Testis (tissue), 3 donors: ENCODE results near the gene PPIL1. TPM values are rescaled to one million over a fixed set of nuclear protein-coding genes. Genes with fewer than 3 reads are reported as not detected.

Experiments used
- DNase-seq: peaks from one replicate; pipeline ENCODE4 v3.0.0-alpha.2; 2019
- H3K27ac ChIP-seq, 2 donors: fragments of 200-600 bp; sonication (generic); one replicate each; pipeline ENCODE4 v1.5.1; 2019
- H3K27me3 ChIP-seq: fragments of 200-600 bp; sonication (generic); one replicate; pipeline ENCODE4 v1.5.1; 2019
- H3K36me3 ChIP-seq: fragments of 200-600 bp; sonication (generic); one replicate; pipeline ENCODE4 v1.5.1; 2017; ENCODE audit warnings: low read depth; ENCODE audit errors: missing control alignments
- H3K4me1 ChIP-seq: fragments of 200-600 bp; sonication (generic); one replicate; pipeline ENCODE4 v1.5.1; 2019
- H3K4me3 ChIP-seq, 2 donors: fragments of 200-600 bp; sonication (generic); one replicate each; pipeline ENCODE4 v1.5.1; 2017 to 2019
- H3K9me3 ChIP-seq: fragments of 200-600 bp; sonication (generic); one replicate; pipeline ENCODE4 v1.5.1; 2017
- POLR2A ChIP-seq: fragments of 450-650 bp; IDR thresholded peaks from one replicate; pipeline ENCODE4 v1.6.1; 2017; ENCODE audit warnings: antibody characterized with exemption, mild to moderate bottlenecking, moderate library complexity
- WGBS, 2 donors: methylation state at CpG; one replicate each; pipeline ENCODE4 v1.1.5; 2018; 5-methylcytosine and 5-hydroxymethylcytosine counted together
- intact Hi-C: fragments of 100-400 bp; cut with DNase I; formaldehyde crosslinking; loops from one replicate; pipeline ENCODE4 v1.15.1; 2023; ENCODE audit warnings: low total_unique reads
- polyA plus RNA-seq: library from polyadenylated mRNA; stranded (reverse); fragments of 350-450 nt; fragmentation: Illumina TruSeq; extraction: RNeasy Lipid Tissue Mini Kit (QIAGEN cat#74804); gene quantifications from one replicate; pipeline ENCODE4 v1.2.3, GENCODE V29; 2014; ENCODE audit warnings: low read depth, low replicate concordance; ENCODE audit not compliant: insufficient read depth
- total RNA-seq, 2 donors: library from RNA; depleted of rRNA; stranded (reverse); fragments of >200 nt; gene quantifications; one replicate each; pipeline ENCODE4 v1.2.3, GENCODE V29; 2016
- TF ChIP-seq, protein P1 (sequence below), 3 experiments: fragments of 450-650 bp in 2 of 3; fragments of 200-600 bp in 1 of 3; sonication (generic) in 1 of 3; IDR thresholded peaks; one replicate each; pipeline ENCODE4 v1.5.1; 2016 to 2019; ENCODE audit warnings: antibody characterized with exemption in 3 of 3, mild to moderate bottlenecking in 2 of 3, moderate library complexity in 1 of 3

Gene PPIL1
- total and polyA plus RNA-seq, 3 donors from 2014 or later: 35.0 to 41.2 (median 39.4) TPM

DNA sequence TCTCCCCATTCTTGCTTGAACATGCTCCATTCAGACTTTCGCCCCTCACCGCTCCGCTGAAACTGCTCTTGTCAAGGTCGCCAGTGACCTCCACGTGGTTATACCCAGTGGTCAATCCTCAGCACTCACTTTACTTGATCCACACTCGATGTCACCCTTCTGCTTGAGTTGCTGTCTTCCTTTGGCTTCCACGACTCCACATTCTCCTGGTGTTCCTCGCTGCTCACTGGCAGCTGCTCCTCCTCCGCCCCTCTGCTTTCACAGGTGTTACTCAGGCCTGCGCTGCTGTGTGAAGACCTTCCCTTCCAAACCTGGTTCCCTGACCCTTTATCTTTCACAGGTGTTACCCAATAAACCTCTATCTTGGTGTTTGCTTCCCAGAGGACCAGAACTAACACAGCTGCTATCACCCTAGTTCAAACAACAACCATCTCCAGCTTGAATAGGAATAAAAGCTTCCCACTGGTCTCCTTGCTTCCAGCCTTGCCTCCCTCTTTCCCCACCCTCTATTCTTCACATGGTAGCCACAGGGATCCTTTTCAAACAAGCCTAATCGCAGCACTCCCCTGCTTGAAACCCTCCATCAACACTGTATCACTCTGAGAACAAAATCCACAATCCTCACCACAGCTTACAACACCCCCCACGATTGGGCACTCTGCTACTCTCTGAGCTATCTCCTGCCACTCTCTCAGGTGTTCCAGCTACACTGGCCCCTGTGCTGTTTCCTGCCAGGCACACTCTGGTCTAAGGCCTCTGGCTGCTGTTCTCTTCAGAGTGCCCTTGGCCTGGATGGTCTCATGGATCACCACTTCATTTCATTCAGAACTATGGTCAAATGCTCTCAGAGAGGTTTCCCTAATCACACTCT, 10.7 kb downstream of the PPIL1 start:
- WGBS, 2 donors: 84 to 87% methylated on average over 12 of the region's 12 CpGs
- H3K4me1 ChIP-seq: peaks cover 1% of the 10 kb centered on the region
- H3K36me3 ChIP-seq: no peaks in the 10 kb centered on the region
- H3K27me3 ChIP-seq: no peaks in the 10 kb centered on the region
- no peak overlapping the region for H3K27ac ChIP-seq
- H3K9me3 ChIP-seq: no peaks in the 10 kb centered on the region
- TF ChIP-seq, protein P1, sequence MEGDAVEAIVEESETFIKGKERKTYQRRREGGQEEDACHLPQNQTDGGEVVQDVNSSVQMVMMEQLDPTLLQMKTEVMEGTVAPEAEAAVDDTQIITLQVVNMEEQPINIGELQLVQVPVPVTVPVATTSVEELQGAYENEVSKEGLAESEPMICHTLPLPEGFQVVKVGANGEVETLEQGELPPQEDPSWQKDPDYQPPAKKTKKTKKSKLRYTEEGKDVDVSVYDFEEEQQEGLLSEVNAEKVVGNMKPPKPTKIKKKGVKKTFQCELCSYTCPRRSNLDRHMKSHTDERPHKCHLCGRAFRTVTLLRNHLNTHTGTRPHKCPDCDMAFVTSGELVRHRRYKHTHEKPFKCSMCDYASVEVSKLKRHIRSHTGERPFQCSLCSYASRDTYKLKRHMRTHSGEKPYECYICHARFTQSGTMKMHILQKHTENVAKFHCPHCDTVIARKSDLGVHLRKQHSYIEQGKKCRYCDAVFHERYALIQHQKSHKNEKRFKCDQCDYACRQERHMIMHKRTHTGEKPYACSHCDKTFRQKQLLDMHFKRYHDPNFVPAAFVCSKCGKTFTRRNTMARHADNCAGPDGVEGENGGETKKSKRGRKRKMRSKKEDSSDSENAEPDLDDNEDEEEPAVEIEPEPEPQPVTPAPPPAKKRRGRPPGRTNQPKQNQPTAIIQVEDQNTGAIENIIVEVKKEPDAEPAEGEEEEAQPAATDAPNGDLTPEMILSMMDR (IDR thresholded peaks at IDR 0.05): no peak
- H3K4me3 ChIP-seq: no peak overlapping the region
- intact Hi-C loops: no loop called here
- no peak for DNase-seq

DNA sequence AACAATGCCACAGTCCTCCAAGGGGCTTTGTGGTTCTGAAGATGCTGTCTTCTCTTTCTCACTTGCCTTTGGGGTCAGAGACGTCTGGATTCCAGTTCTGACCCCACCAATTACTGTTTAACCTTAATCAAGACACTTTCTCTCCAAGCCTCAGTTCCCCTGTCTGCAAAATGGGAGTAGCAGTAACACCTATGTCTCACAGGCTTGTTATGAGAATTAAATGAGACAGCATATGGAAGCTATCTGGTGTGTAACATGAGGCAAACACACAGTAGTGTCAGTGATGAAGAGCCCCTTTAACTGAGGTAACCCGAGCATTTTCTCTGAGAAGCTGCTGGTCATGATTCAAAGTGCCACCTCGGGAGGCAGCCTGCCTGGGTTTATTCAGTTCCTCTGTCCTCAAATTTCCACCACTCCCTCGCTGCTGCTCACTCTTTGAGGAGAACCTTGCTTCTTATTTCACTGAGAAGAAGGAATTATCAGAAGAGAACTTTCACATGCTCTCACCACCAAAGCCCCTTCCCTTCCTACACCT, 11.7 kb downstream of the PPIL1 start:
- H3K4me3 ChIP-seq: no peak overlapping the region
- intact Hi-C loops: no loop called here
- H3K4me1 ChIP-seq: peaks cover 7% of the 10 kb centered on the region
- no peak for TF ChIP-seq POLR2A
- TF ChIP-seq, protein P1 (IDR thresholded peaks at IDR 0.05): no peak
- H3K27ac ChIP-seq: peak overlapping the region; percentile 23 to 61
- DNase-seq: no peak
- no peaks in the 10 kb centered on the region for H3K9me3 ChIP-seq
- H3K27me3 ChIP-seq: no peaks in the 10 kb centered on the region
- 80 to 83% methylated on average over 4 of the region's 4 CpGs for WGBS, 2 donors
- H3K36me3 ChIP-seq: no peaks in the 10 kb centered on the region

- intact Hi-C loops: no loop called here
- H3K9me3 ChIP-seq: no peaks in the 10 kb centered on the region
- WGBS, 2 donors: 72 to 81% methylated on average over 8 of the region's 8 CpGs
- H3K4me3 ChIP-seq: no peak overlapping the region
- no peaks in the 10 kb centered on the region for H3K36me3 ChIP-seq
- DNase-seq: peak; percentile 76
- peak overlapping the region; percentile 23 to 61 for H3K27ac ChIP-seq
- no peaks in the 10 kb centered on the region for H3K27me3 ChIP-seq
- H3K4me1 ChIP-seq: peaks cover 7% of the 10 kb centered on the region
- TF ChIP-seq POLR2A: no peak
- TF ChIP-seq, protein P1 (IDR thresholded peaks at IDR 0.05): no peak
Measured at GRCh38 chr6:36862164-36862847, 12.3 kb downstream of the PPIL1 start.

- Histone ChIP-seq H3K27ac (no peak overlapping the region), H3K9me3 (no peaks in the 10 kb centered on the region), H3K27me3 (no peaks in the 10 kb centered on the region), H3K4me1 (peaks cover 10% of the 10 kb centered on the region), H3K36me3 (no peaks in the 10 kb centered on the region), H3K4me3 (no peak overlapping the region)
- no peak for DNase-seq
- intact Hi-C loops: no loop called here
- 95 to 98% methylated on average over 7 of the region's 7 CpGs for WGBS, 2 donors
- TF ChIP-seq POLR2A: no peak
- TF ChIP-seq, protein P1 (IDR thresholded peaks at IDR 0.05): no peak
Measured at GRCh38 chr6:36860126-36860525, 14.5 kb downstream of the PPIL1 start.
